Epithelial cell of esophagus (primary cell): ENCODE measurements around the gene ADSS1.

Experiments
- DNase-seq: peaks from one replicate; pipeline ENCODE4 v3.0.0; 2010; ENCODE audit warnings: low read depth
- H3K4me3 ChIP-seq: 2 replicates; pipeline ENCODE4 v1.5.1; 2011; ENCODE audit warnings: mild to moderate bottlenecking, low read length, control low read depth
- TF ChIP-seq, protein P1 (sequence below): IDR thresholded peaks from 2 replicates; pipeline ENCODE4 v1.5.1; 2011; ENCODE audit warnings: low read depth, mild to moderate bottlenecking, low read length, control low read depth, inconsistent platforms; ENCODE audit not compliant: insufficient read depth; ENCODE audit errors: missing control alignments

Gene ADSS1

DNA sequence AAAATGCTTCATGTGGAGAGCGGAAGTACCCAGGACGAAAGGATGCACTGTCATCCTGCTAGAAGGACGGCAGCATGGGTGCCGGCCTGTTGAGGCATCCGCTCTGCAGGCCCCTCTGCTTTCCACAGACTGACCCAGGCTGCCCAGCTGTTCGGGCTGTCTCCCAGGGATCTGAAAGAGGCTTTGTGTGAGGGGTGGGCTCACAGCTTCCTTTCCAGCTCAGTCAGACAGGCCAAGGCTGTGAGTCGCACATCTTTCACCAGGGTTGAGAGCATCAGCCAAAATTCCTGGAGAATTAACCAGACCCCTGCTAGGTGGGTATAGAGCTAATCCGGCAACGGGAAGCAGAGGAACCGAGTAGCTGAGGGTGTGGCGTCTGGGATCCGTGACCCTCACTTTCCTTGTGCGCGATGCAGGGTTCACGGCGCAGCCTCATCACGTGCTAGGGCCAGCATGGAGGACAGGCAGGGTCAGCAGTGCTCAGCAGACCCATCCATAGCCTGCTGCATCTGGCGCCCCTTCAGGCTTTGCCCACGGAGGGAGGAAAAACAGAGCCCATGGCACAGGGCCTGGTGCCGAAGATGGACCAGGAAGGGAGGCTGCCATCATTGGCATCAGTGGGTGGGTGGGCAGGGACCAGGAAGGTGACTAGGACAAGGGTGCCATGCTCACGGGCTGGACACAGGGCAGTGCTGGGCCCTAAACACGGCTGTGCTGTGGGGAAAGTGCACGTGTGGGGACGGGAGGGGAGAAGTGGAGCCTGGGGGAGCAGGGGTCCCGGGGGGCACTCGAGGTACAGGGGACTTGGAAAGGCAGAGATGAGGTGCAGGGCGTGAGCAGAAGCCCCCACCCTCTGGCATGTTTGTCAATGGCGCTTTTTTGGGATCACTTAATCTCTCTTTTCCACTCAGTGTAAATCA is 19.7 kb downstream of the ADSS1 start:
- TF ChIP-seq, protein P1, sequence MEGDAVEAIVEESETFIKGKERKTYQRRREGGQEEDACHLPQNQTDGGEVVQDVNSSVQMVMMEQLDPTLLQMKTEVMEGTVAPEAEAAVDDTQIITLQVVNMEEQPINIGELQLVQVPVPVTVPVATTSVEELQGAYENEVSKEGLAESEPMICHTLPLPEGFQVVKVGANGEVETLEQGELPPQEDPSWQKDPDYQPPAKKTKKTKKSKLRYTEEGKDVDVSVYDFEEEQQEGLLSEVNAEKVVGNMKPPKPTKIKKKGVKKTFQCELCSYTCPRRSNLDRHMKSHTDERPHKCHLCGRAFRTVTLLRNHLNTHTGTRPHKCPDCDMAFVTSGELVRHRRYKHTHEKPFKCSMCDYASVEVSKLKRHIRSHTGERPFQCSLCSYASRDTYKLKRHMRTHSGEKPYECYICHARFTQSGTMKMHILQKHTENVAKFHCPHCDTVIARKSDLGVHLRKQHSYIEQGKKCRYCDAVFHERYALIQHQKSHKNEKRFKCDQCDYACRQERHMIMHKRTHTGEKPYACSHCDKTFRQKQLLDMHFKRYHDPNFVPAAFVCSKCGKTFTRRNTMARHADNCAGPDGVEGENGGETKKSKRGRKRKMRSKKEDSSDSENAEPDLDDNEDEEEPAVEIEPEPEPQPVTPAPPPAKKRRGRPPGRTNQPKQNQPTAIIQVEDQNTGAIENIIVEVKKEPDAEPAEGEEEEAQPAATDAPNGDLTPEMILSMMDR = no peak

DNA sequence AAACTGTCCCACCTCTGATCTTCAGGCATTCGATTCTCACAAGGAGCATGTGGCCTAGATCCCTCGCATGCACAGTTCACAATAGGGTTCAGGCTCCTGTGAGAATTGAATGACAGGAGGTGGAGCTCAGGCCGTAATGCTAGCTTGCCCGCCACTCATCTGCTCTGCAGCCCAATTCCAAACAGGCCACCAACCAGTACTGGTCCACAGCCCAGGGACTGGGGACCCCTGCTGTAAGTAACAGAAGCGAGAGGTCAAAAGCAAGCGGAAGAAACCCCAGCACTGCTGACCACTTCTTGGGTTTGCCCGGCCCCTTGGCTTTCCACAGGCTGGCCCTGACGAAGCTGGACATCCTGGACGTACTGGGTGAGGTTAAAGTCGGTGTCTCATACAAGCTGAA is 20.5 kb downstream of the ADSS1 start:
- H3K4me3 ChIP-seq = no peak overlapping the region
- TF ChIP-seq, protein P1 = no peak
- no peak for DNase-seq

More for the DNA sequence above, 19.7 kb downstream of the ADSS1 start:
- no peak overlapping the region for H3K4me3 ChIP-seq
- DNase-seq = no peak

DNA sequence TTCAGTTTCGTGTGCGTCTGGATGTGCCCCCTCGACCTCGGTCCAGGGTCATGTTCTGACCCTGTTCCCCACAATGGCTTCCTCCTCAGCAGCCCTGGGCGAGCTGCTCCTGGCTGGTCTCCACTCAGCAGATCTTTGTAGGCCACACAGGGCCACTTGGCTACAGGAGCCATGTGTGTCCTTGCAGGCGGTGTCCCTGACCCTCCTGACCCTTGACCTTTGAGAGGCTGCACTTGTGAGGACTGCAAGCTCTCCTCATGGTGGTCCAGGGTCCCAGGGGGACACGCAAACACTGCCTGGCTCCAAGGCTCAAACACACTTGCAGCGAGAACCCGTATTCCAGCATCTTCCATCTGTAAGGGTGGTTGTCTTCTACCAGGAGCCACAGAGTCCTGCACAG is 21.4 kb downstream of the ADSS1 start:
- TF ChIP-seq, protein P1 = no peak
- DNase-seq = no peak
- H3K4me3 ChIP-seq = no peak overlapping the region

DNA sequence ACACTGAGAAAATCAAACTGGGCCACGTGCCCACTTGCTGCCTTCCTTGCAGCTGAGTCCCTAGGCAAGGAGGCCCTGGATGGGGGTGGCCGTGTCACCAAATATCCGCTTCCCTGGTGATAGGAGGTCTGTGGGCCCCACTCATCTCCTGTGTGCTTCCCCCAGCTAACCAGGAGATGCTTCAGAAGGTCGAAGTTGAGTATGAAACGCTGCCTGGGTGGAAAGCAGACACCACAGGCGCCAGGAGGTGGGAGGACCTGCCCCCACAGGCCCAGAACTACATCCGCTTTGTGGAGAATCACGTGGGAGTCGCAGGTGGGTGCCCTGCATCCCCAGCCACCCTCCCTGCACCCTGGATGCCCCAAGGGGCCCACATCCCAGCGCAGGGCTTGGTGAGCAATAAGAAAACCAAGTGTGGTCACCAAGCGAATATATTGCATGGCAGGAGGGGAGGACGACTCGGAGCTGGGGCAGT is 22.1 kb downstream of the ADSS1 start:
- TF ChIP-seq, protein P1 = no peak
- H3K4me3 ChIP-seq = no peak overlapping the region
- DNase-seq = no peak

DNA sequence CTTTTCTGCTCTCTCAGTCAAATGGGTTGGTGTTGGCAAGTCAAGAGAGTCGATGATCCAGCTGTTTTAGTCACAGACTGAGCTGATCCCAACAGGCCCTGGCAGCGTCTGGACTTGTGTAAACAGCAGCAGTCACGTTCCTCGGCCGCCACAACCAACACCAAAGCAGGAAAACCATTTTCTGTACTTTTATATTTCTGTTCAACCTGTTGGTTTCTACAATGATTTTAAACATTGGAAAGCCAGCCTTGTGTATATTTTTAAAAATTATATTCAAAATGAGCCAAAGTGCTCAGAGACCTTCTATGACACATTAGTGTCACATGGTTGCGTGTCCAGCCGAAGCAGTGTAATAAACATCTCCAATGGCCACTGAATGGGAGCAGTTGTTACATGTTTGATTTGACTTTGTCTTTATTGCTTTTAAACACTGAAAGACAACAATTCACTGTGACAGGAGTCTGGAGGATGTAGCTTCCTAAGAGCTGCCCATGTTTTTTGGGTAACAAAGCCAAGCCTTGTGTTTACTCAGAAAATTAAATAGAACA is 23.0 kb downstream of the ADSS1 start:
- TF ChIP-seq, protein P1 = no peak
- peak; percentile 94 for DNase-seq
- H3K4me3 ChIP-seq = no peak overlapping the region

DNA sequence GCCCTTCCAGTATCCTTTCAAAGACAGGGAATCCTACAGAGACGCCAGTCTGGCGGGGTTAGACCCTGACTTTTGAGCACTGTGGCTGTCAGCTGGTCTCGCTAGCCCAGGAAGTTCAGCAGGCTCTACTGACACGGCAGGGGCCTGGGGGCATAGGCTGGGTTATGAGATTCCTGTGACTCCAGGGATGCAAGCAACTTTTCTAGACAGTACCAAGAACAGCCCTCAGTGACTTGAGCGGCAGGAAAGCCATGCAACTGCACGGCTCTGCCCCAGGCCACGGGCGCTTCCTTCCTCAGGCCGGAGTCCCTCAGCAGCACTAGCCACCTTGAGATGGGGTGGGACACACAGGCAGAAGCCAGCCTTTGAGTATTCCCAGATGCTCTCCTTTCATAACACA is 23.8 kb downstream of the ADSS1 start:
- no peak overlapping the region for H3K4me3 ChIP-seq
- TF ChIP-seq, protein P1 = no peak
- no peak for DNase-seq
